Neural cell (in vitro differentiated cells): ENCODE results near the gene GATA2. TPM values are rescaled to one million over a fixed set of nuclear protein-coding genes. Genes with fewer than 3 reads are reported as not detected.

ENCODE experiments used
- H2AFZ ChIP-seq: fragments of 200-600, 300-800 bp; sonication (generic), shearing (Covaris generic); 2 replicates; pipeline ENCODE4 v1.6.0; 2014; ENCODE audit warnings: low read depth, mild to moderate bottlenecking, antibody characterized with exemption, low read length, moderate library complexity
- H3F3A ChIP-seq: fragments of 200-600 bp; shearing (Covaris generic); 2 replicates; pipeline ENCODE4 v1.6.1; 2016; ENCODE audit warnings: mild to moderate bottlenecking, moderate library complexity, mixed read lengths, antibody characterized with exemption, low read length; ENCODE audit not compliant: insufficient read depth, poor library complexity, severe bottlenecking
- H3K27ac ChIP-seq: fragments of 200-600, 300-800 bp; sonication (generic), shearing (Covaris generic); 2 replicates; pipeline ENCODE4 v1.5.1; 2014; ENCODE audit warnings: mild to moderate bottlenecking, low read length, moderate library complexity
- H3K27me3 ChIP-seq: fragments of 300-800, 200-600 bp; sonication (generic), shearing (Covaris generic); 2 replicates; pipeline ENCODE4 v1.6.0; 2014; ENCODE audit warnings: mild to moderate bottlenecking, low read depth, low read length, moderate library complexity; ENCODE audit not compliant: insufficient read depth
- H3K36me3 ChIP-seq: fragments of 300-800, 200-600 bp; sonication (generic), shearing (Covaris generic); 2 replicates; pipeline ENCODE4 v1.5.1; 2014; ENCODE audit warnings: mild to moderate bottlenecking, antibody characterized with exemption, low read length, moderate library complexity; ENCODE audit not compliant: insufficient read depth
- H3K4me2 ChIP-seq: fragments of 300-800, 200-600 bp; sonication (generic), shearing (Covaris generic); 2 replicates; pipeline ENCODE4 v1.6.0; 2014; ENCODE audit warnings: mild to moderate bottlenecking, low read length
- H3K4me3 ChIP-seq: fragments of 300-800, 200-600 bp; sonication (generic), shearing (Covaris generic); 2 replicates; pipeline ENCODE4 v1.5.1; 2014; ENCODE audit warnings: mild to moderate bottlenecking, low read length, moderate library complexity
- H3K79me2 ChIP-seq: fragments of 200-600 bp; shearing (Covaris generic); replicated peaks from 2 replicates; pipeline ENCODE4 v1.6.0; 2014; ENCODE audit warnings: mild to moderate bottlenecking, low read length, moderate library complexity; ENCODE audit not compliant: insufficient read depth
- H3K9ac ChIP-seq: fragments of 300-800, 200-600 bp; sonication (generic), shearing (Covaris generic); 2 replicates; pipeline ENCODE4 v1.6.1; 2016; ENCODE audit warnings: mild to moderate bottlenecking, low read length, mixed read lengths
- H3K9me2 ChIP-seq: fragments of 200-600 bp; shearing (Covaris generic); 2 replicates; pipeline ENCODE4 v1.6.1; 2016; ENCODE audit warnings: mild to moderate bottlenecking, low read length, mixed read lengths; ENCODE audit not compliant: insufficient read depth
- H3K9me3 ChIP-seq: fragments of 200-600, 300-800 bp; sonication (generic), shearing (Covaris generic); 2 replicates; pipeline ENCODE4 v1.6.1; 2016; ENCODE audit warnings: mild to moderate bottlenecking, mixed run types, low read length, moderate library complexity, mixed read lengths
- H4K20me1 ChIP-seq: fragments of 200-600 bp; shearing (Covaris generic); 2 replicates; pipeline ENCODE4 v1.6.1; 2016; ENCODE audit warnings: mild to moderate bottlenecking, mixed run types; ENCODE audit not compliant: insufficient read depth
- EP300 ChIP-seq: fragments of 450-650 bp; conservative IDR thresholded peaks from 2 replicates; pipeline ENCODE4 v1.6.1; 2014; ENCODE audit warnings: antibody characterized with exemption, mild to moderate bottlenecking, moderate library complexity; ENCODE audit not compliant: poor library complexity, severe bottlenecking
- EZH2 ChIP-seq: fragments of 200-600, 300-800 bp; shearing (Covaris generic), sonication (generic); IDR thresholded peaks from 2 replicates; pipeline ENCODE4 v1.6.1; 2014; ENCODE audit warnings: antibody characterized with exemption, low read length, borderline replicate concordance, mild to moderate bottlenecking; ENCODE audit not compliant: insufficient read depth, poor library complexity, severe bottlenecking
- MXI1 ChIP-seq: fragments of 450-650 bp; conservative IDR thresholded peaks from 2 replicates; pipeline ENCODE4 v1.6.1; 2014; ENCODE audit warnings: antibody characterized with exemption, mild to moderate bottlenecking; ENCODE audit not compliant: poor library complexity, severe bottlenecking
- POLR2AphosphoS5 ChIP-seq: IDR thresholded peaks from 2 replicates; pipeline ENCODE4 v1.6.1; 2012
- RAD21 ChIP-seq: fragments of 450-650 bp; conservative IDR thresholded peaks from 2 replicates; pipeline ENCODE4 v1.6.1; 2014; ENCODE audit warnings: antibody characterized with exemption, mild to moderate bottlenecking, moderate library complexity
- SMC3 ChIP-seq: fragments of 450-650 bp; conservative IDR thresholded peaks from 2 replicates; pipeline ENCODE4 v1.6.1; 2014; ENCODE audit warnings: antibody characterized with exemption, mild to moderate bottlenecking, moderate library complexity; ENCODE audit not compliant: poor library complexity
- TAF1 ChIP-seq: IDR thresholded peaks from 2 replicates; pipeline ENCODE4 v1.6.1; 2012; ENCODE audit warnings: low read depth
- polyA plus RNA-seq: library from polyadenylated mRNA; depleted of rRNA; stranded (reverse); fragments of >200 nt; gene quantifications from 2 replicates; pipeline ENCODE4 v1.2.3, GENCODE V29; 2014
- TF ChIP-seq, protein P1 (sequence below): IDR thresholded peaks from 2 replicates; pipeline ENCODE4 v1.6.1; 2012; ENCODE audit warnings: borderline replicate concordance

Gene GATA2
- polyA plus RNA-seq, 1 donor from 2014 or later: not detected

DNA sequence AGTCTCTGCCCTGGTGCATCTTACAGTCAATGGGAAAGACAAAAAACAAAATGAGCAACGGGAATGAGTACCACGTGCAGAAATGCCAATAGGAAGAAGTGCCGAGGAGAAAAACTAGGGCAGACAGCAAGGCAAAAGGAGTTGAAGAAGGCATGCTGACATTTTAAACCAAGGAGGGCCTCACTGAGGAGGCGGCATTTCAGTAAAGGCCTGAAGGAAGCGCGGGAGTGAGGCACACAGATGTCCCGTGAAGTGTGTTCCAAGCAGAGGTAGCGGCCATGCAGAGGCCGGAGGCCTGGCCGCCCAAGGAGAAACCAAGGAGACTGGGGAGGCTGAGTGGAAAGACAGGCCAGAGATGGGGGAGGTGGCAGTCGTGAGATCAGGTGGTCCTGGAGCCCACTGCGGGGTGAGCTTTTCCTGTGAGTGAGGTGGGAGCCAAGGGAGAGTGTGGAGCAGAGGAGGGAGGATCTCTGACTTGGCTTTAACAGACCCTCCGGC is 61.1 kb downstream of the GATA2 start:
- no peak for TF ChIP-seq RAD21
- TF ChIP-seq POLR2AphosphoS5: no peak
- no peak for TF ChIP-seq SMC3
- no peak for TF ChIP-seq EP300
- no peak for TF ChIP-seq MXI1
- TF ChIP-seq, protein P1, sequence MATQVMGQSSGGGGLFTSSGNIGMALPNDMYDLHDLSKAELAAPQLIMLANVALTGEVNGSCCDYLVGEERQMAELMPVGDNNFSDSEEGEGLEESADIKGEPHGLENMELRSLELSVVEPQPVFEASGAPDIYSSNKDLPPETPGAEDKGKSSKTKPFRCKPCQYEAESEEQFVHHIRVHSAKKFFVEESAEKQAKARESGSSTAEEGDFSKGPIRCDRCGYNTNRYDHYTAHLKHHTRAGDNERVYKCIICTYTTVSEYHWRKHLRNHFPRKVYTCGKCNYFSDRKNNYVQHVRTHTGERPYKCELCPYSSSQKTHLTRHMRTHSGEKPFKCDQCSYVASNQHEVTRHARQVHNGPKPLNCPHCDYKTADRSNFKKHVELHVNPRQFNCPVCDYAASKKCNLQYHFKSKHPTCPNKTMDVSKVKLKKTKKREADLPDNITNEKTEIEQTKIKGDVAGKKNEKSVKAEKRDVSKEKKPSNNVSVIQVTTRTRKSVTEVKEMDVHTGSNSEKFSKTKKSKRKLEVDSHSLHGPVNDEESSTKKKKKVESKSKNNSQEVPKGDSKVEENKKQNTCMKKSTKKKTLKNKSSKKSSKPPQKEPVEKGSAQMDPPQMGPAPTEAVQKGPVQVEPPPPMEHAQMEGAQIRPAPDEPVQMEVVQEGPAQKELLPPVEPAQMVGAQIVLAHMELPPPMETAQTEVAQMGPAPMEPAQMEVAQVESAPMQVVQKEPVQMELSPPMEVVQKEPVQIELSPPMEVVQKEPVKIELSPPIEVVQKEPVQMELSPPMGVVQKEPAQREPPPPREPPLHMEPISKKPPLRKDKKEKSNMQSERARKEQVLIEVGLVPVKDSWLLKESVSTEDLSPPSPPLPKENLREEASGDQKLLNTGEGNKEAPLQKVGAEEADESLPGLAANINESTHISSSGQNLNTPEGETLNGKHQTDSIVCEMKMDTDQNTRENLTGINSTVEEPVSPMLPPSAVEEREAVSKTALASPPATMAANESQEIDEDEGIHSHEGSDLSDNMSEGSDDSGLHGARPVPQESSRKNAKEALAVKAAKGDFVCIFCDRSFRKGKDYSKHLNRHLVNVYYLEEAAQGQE: no peak
- no peaks in the 10 kb centered on the region for H3K79me2 ChIP-seq
- H3K9me3 ChIP-seq: no peaks in the 10 kb centered on the region
- no peaks in the 10 kb centered on the region for H3K9me2 ChIP-seq
- H4K20me1 ChIP-seq: no peaks in the 10 kb centered on the region
- no peak overlapping the region for H3K4me3 ChIP-seq
- no peak overlapping the region for H3K27ac ChIP-seq
- H3K36me3 ChIP-seq: no peaks in the 10 kb centered on the region
- H3K9ac ChIP-seq: no peak overlapping the region
- H3F3A ChIP-seq: no peaks in the 10 kb centered on the region
- no peak overlapping the region for H3K4me2 ChIP-seq
- H3K27me3 ChIP-seq: peaks cover 15% of the 10 kb centered on the region
- no peak overlapping the region for H2AFZ ChIP-seq

DNA sequence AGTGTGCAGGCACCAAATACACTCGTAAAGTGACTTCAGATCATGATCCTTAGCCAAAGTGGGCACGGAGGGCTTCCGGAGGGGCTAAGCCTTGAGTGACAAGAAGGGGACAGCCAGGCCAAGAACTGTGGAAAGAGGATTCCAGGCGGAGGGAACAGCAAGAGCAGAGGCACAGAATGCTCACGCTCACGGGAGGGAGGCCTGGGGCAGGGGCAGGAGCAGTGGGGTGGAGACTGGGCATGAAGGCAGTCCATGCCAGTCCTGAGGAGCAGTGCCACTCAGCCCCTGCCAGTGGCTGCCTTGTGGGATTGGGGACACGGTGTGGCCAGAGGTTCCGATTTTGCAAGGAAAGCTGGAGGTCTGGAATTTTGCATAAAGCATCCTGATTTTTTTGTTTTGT is 62.3 kb downstream of the GATA2 start:
- Histone ChIP-seq H3F3A (no peaks in the 10 kb centered on the region), H3K4me3 (no peak overlapping the region), H3K9me2 (no peaks in the 10 kb centered on the region), H3K79me2 (no peaks in the 10 kb centered on the region), H2AFZ (no peak overlapping the region), H3K36me3 (no peaks in the 10 kb centered on the region), H3K9ac (no peak overlapping the region), H3K4me2 (no peak overlapping the region), H4K20me1 (no peaks in the 10 kb centered on the region), H3K27me3 (peaks cover 23% of the 10 kb centered on the region), H3K27ac (no peak overlapping the region), H3K9me3 (no peaks in the 10 kb centered on the region)
- no peak for TF ChIP-seq MXI1
- TF ChIP-seq POLR2AphosphoS5: no peak
- TF ChIP-seq, protein P1: no peak
- no peak for TF ChIP-seq TAF1
- no peak for TF ChIP-seq EZH2
